Osteocyte (in vitro differentiated cells): ENCODE data around the gene BCL10. TPM values are rescaled to one million over a fixed set of nuclear protein-coding genes. Genes with fewer than 3 reads are reported as not detected.

Source experiments
- DNase-seq: peaks from one replicate; pipeline ENCODE4 v3.0.0; 2021; ENCODE audit warnings: mixed read lengths; ENCODE audit not compliant: unreplicated experiment; ENCODE audit errors: extremely low spot score
- H3K27ac Mint-ChIP-seq: one replicate; pipeline ENCODE4 v1.8.0; 2021; ENCODE audit warnings: mild to moderate bottlenecking, mixed read lengths; ENCODE audit not compliant: unreplicated experiment
- H3K27me3 Mint-ChIP-seq: one replicate; pipeline ENCODE4 v1.8.0; 2021; ENCODE audit warnings: mixed read lengths; ENCODE audit not compliant: unreplicated experiment
- H3K36me3 Mint-ChIP-seq: one replicate; pipeline ENCODE4 v1.8.0; 2021; ENCODE audit warnings: mixed read lengths; ENCODE audit not compliant: unreplicated experiment
- H3K4me1 Mint-ChIP-seq: one replicate; pipeline ENCODE4 v1.8.0; 2021; ENCODE audit warnings: mixed read lengths; ENCODE audit not compliant: unreplicated experiment
- H3K4me3 Mint-ChIP-seq: one replicate; pipeline ENCODE4 v1.8.0; 2021; ENCODE audit warnings: mild to moderate bottlenecking, moderate library complexity, mixed read lengths; ENCODE audit not compliant: unreplicated experiment
- H3K9me3 Mint-ChIP-seq: one replicate; pipeline ENCODE4 v1.8.0; 2021; ENCODE audit warnings: mixed read lengths; ENCODE audit not compliant: unreplicated experiment
- total RNA-seq: library from RNA; stranded (reverse); gene quantifications from 2 replicates; pipeline ENCODE4 v1.2.1, GENCODE V29; 2021
- TF ChIP-seq, protein P1 (sequence below): fragments of 200-600 bp; sonication (generic); IDR thresholded peaks from 2 replicates; pipeline ENCODE4 v1.5.0; 2021; ENCODE audit warnings: antibody characterized with exemption, mild to moderate bottlenecking, moderate library complexity

The BCL10 gene
- total RNA-seq, 1 donor from 2014 or later, result 27.9 TPM

DNA sequence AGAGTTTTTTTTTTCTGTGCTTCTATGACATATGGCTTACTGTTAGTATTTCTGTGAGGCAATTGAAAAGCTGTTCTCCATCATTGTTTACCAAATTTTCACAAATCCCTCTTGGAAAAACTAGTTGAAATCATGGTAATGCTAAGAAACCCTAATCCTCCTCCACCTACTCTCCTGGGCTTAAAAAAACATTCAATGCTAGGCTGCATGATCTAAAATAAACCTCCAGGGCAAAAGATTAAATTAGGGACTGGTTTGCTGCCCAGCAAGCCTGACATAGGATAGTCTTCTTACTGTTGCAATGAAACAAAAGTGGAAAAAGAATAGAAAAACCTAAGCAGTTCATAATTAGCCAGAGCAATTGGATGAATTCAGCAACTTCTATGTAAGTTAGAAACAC lies 33.1 kb downstream of the BCL10 start:
- Mint-ChIP-seq H3K36me3 (no peaks in the 10 kb centered on the region), H3K27me3 (no peaks in the 10 kb centered on the region), H3K4me1 (peaks cover 36% of the 10 kb centered on the region), H3K9me3 (no peaks in the 10 kb centered on the region), H3K4me3 (no peak overlapping the region), H3K27ac (peak overlapping the region; percentile 64)
- TF ChIP-seq, protein P1, sequence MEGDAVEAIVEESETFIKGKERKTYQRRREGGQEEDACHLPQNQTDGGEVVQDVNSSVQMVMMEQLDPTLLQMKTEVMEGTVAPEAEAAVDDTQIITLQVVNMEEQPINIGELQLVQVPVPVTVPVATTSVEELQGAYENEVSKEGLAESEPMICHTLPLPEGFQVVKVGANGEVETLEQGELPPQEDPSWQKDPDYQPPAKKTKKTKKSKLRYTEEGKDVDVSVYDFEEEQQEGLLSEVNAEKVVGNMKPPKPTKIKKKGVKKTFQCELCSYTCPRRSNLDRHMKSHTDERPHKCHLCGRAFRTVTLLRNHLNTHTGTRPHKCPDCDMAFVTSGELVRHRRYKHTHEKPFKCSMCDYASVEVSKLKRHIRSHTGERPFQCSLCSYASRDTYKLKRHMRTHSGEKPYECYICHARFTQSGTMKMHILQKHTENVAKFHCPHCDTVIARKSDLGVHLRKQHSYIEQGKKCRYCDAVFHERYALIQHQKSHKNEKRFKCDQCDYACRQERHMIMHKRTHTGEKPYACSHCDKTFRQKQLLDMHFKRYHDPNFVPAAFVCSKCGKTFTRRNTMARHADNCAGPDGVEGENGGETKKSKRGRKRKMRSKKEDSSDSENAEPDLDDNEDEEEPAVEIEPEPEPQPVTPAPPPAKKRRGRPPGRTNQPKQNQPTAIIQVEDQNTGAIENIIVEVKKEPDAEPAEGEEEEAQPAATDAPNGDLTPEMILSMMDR, result no peak
- DNase-seq, result no peak

DNA sequence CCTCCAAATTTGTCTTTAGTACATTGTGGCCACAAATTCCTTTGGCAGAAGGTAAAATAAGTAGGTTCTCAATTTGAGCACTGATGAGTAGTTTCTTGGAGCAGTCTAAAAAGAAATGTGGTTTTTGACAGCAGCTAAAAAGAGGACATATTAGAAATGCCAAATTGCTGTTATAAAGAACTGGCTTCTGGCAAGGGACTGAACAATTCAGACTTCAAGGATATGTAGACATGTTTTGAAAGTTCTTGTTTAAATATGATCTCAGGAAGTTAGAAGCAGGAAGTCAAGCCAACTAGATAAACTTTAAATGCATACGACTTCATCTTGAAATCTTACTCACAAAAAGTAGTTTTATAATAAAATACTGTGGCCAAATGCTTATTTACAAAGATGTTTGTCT lies 35.8 kb downstream of the BCL10 start:
- no peak overlapping the region for H3K4me3 Mint-ChIP-seq
- TF ChIP-seq, protein P1, result no peak

DNA sequence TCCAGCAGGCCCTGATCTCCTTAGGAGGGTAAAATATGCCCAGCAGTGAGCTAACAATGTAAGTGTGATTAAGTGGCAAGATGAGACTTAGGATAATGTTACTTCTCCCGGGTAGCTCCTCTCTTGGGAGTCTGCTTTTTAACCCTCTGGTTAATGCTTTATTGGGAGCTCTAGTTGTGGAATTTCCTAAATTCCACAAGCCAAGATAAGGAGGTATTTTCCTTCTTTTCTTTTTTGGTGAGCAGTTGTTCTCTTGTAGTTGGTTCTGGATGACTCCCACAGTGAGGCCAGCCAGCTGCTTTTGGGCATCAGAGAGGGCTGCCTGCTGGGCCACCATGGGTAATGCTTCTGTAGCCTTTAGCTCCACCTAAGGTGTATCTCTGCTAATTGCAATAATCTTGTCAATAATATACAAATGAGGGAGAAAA lies 36.2 kb downstream of the BCL10 start:
- Mint-ChIP-seq H3K9me3 (no peaks in the 10 kb centered on the region), H3K4me1 (peaks cover 36% of the 10 kb centered on the region), H3K4me3 (no peak overlapping the region), H3K27me3 (peaks cover 2% of the 10 kb centered on the region), H3K27ac (peak overlapping the region; percentile 66), H3K36me3 (no peaks in the 10 kb centered on the region)
- TF ChIP-seq, protein P1, result peak; percentile 43
- DNase-seq, result no peak

More for the DNA sequence above, 35.8 kb downstream of the BCL10 start:
- peak overlapping the region; percentile 66 for H3K27ac Mint-ChIP-seq
- no peak for DNase-seq
- H3K9me3 Mint-ChIP-seq, result no peaks in the 10 kb centered on the region
- peaks cover 36% of the 10 kb centered on the region for H3K4me1 Mint-ChIP-seq
- peaks cover 2% of the 10 kb centered on the region for H3K27me3 Mint-ChIP-seq
- H3K36me3 Mint-ChIP-seq, result no peaks in the 10 kb centered on the region

DNA sequence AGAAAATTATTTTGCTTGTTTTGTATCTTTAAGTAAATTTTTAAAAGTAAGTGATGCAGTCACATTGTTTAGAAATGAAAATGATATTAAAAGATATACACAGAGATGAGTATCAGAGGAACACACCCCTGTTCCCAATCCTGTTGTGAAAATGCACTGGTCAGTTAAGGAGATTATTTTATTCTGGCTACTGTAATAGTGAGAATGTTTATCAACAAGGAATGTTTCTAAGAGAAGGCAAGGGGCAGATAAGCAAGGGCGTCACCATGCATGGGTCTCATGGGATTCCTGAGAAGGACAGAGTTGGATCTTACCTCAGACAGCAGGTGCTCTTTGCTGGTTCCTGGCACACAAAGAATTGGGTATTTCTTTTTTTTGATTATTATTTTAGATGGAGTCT lies 38.8 kb downstream of the BCL10 start:
- Mint-ChIP-seq H3K9me3 (no peaks in the 10 kb centered on the region), H3K4me1 (peaks cover 17% of the 10 kb centered on the region), H3K4me3 (no peak overlapping the region), H3K36me3 (no peaks in the 10 kb centered on the region), H3K27ac (no peak overlapping the region), H3K27me3 (peaks cover 2% of the 10 kb centered on the region)
- TF ChIP-seq, protein P1, result no peak
- DNase-seq, result no peak

DNA sequence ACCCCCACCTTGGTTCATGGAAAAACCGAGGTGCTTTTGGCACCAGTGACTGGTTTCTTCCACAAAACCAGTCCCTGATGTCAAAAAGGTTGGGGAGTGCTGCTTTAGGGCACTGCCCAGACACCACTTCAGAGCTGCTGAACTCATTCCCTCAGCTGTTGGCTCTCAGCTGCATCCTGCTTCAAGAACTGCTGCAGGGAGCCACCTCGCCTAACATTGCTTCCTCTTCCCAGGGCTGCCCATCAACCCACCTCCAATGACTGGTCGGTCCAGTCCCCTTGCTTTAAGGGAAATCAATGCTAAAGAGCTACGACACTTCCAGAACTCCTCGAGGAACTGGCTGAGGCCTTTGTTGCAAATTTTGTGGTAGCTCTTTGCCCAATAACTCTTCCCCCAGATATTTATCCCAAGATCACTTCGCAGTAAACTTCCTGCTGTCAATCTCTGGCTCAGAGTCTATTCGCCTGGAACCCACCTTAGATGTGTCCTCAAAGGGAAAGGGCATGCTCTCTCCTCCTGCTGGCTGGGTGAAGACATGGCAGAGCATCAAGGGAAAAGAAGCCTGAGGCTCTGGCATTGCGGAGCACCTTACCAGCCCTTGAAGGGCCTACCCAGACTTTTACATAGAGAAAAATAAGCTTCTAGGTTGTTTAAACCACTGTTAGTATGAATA lies 46.0 kb downstream of the BCL10 start:
- no peak overlapping the region for H3K4me3 Mint-ChIP-seq
- no peak for DNase-seq
- peaks cover 6% of the 10 kb centered on the region for H3K4me1 Mint-ChIP-seq
- H3K27ac Mint-ChIP-seq, result no peak overlapping the region
- TF ChIP-seq, protein P1, result peak; percentile 23
- H3K36me3 Mint-ChIP-seq, result no peaks in the 10 kb centered on the region
- no peaks in the 10 kb centered on the region for H3K27me3 Mint-ChIP-seq
- no peaks in the 10 kb centered on the region for H3K9me3 Mint-ChIP-seq
